ENCODE data around the gene ZNF385B.

DNA sequence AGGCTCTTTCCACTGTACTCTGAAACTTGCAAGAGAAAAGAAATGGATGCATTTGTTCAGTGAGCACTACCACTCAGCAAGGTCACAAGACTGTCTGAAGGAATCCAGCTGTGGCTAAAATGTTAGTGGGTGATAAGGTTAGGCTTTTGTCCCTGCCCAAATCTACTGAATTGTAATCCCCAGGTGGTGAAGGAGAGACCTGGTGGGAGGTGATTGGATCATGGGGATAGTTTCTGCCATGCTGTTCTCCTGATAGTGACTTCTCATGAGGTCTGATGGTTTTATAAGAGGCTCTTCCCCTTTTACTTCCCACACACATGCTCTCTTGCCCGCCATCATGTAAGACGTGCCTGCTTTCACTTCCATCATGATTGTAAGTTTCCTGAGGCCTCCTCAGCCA is 68.2 kb downstream of the ZNF385B start:
- TF ChIP-seq, protein P1, sequence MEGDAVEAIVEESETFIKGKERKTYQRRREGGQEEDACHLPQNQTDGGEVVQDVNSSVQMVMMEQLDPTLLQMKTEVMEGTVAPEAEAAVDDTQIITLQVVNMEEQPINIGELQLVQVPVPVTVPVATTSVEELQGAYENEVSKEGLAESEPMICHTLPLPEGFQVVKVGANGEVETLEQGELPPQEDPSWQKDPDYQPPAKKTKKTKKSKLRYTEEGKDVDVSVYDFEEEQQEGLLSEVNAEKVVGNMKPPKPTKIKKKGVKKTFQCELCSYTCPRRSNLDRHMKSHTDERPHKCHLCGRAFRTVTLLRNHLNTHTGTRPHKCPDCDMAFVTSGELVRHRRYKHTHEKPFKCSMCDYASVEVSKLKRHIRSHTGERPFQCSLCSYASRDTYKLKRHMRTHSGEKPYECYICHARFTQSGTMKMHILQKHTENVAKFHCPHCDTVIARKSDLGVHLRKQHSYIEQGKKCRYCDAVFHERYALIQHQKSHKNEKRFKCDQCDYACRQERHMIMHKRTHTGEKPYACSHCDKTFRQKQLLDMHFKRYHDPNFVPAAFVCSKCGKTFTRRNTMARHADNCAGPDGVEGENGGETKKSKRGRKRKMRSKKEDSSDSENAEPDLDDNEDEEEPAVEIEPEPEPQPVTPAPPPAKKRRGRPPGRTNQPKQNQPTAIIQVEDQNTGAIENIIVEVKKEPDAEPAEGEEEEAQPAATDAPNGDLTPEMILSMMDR (IDR thresholded peaks at IDR 0.05): no peak
- TF ChIP-seq EZH2 (IDR thresholded peaks at IDR 0.05; ENCODE audit: borderline replicate concordance, insufficient read depth, low read depth, low read length, poor library complexity, severe bottlenecking): no peak

Measured in B cell (primary cell).